ENCODE results near the gene NOX5. TPM values are rescaled to one million over a fixed set of nuclear protein-coding genes. Genes with fewer than 3 reads are reported as not detected.

NOX5 gene
- total RNA-seq, 1 donor from 2014 or later = not detected

DNA sequence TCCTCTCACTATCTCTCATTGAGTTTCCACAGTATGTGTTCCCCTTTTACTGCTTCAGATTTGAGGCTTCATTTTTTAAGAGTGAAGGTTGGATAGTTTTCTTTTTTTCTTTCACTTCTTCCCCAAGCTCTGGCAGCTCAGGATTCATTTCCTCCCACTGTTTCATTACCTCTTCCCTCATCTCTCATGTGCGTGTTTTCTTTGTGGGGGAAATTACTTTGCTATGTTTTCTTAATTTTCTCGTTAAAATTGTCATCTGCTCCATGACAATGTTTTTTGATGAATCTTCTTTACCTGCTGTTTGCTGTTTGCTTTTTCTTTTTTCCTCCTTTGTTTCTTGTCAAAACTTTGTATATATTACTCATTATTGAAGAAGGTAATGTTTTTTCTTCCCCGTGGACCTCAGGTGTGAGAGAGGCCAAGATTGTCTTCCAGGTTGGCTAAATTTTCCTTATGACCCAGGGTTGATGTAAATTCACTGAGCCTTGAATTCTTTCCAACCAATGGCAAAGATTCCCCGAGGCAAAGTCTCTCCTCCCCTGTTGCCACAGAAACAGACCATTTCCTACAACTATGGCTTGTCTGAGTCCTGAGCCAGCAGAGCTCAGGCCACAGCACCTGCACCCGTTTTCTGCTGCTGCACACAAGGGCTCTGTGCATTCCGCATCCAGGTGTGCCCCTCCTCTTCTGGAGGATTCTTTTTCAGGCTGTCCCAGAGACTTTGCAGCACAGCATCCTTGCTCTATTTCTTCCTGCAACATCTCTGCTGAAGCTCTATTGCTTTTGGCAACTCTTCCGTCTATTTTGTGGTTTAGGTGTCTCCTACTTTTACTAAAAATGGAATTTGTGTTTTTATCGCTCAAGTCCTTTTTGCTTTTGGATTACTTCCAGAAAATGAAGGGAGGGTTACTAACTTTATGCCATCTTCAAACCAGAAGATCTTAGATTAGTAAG is 66.1 kb downstream of the NOX5 start:
- H3K4me3 Mint-ChIP-seq = no peak overlapping the region

DNA sequence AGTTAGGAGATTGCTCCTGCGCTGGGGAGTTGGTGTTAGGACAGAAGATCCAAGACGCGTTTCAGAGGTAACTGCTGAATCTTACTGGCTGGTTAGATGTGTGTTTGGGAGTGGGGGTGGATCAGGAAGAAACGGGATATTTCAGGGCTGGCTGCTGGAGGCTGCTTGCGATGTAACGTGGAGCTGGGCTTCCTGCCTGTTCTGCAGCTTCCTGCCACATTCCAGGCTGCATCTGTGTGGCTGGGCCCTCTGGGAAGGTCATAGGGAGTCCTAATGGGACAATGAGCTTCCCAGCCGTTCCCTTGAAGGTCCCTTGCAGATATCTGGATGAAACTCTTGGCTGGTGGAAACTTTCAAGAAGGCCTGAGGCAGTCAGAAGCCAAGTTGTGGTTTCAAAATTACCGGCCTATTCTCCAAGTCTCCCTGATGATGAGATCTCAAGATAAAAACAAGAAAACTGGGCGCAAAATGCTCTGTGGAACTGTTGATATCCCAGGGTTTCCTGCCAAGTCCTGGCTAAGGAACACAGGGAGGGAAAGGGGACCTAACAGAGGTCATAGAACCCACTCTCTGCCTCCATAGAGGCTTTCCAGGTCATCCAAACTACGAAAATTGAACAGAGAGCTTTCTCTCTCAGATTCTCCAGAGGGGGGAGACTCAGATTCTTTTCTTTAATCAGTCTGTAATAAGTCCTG is 67.0 kb downstream of the NOX5 start:
- intact Hi-C loops (cut with micrococcal nuclease) = no loop called here
- Mint-ChIP-seq H3K27ac (no peak overlapping the region), H3K36me3 (ENCODE audit: low read depth) (no peaks in the 10 kb centered on the region), H3K27me3 (peaks cover 31% of the 10 kb centered on the region), H3K4me3 (no peak overlapping the region), H3K9me3 (no peaks in the 10 kb centered on the region), H3K4me1 (no peaks in the 10 kb centered on the region)
- DNase-seq = no peak

More for the DNA sequence above, 66.1 kb downstream of the NOX5 start:
- DNase-seq = no peak
- H3K27ac Mint-ChIP-seq = no peak overlapping the region
- H3K9me3 Mint-ChIP-seq = no peaks in the 10 kb centered on the region
- H3K36me3 Mint-ChIP-seq (ENCODE audit: low read depth) = no peaks in the 10 kb centered on the region
- intact Hi-C loops (cut with micrococcal nuclease) = no loop called here
- no peaks in the 10 kb centered on the region for H3K4me1 Mint-ChIP-seq
- H3K27me3 Mint-ChIP-seq = peaks cover 35% of the 10 kb centered on the region

DNA sequence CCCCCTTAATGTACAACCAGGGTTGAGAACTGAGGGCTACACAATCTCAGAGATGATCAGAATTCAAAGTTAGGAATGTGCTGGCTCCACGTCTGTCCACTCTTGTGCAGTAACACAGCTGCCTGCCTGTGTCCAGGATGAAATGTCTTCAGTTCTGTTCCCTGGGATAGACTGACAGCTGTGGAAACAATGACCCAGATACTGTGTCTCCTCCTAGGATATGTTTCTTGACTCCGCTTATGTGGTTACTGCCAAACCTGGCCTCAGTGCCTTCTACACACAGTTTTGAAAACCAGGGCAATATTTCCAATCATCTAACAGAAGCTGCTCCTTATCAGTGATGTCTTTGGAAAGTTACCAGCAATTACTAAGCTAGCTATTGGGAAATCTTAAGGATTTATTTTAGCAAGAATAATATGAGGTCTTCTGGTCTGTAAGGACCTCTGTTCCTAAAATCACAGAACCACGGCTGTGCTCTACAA is 67.6 kb downstream of the NOX5 start:
- Mint-ChIP-seq H3K4me3 (no peak overlapping the region), H3K27ac (no peak overlapping the region), H3K9me3 (no peaks in the 10 kb centered on the region), H3K36me3 (ENCODE audit: low read depth) (no peaks in the 10 kb centered on the region), H3K4me1 (no peaks in the 10 kb centered on the region), H3K27me3 (peaks cover 32% of the 10 kb centered on the region)
- intact Hi-C loops (cut with micrococcal nuclease) = no loop called here
- DNase-seq = no peak

DNA sequence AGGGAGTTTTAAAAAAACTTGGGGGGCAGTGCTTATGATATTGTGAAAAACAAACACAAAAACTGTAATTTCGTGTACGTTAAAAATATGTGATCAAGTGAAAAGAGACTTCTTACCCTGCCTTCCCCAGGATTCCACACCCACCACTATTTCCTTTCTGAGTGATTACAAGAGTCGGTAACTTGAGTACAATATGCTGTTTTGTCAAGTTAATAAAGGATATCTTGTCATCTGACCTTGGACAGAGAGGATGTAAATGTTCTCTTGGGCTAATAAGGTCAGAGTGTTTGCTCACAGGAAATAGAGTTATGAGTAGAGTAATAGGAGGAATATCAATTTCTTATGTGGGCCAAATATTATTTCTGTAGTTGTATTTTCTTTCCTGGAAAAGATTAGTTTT is 68.1 kb downstream of the NOX5 start:
- no peak for DNase-seq
- H3K9me3 Mint-ChIP-seq = no peaks in the 10 kb centered on the region
- no peak overlapping the region for H3K27ac Mint-ChIP-seq
- intact Hi-C loops (cut with micrococcal nuclease) = no loop called here
- no peaks in the 10 kb centered on the region for H3K36me3 Mint-ChIP-seq (ENCODE audit: low read depth)
- no peaks in the 10 kb centered on the region for H3K4me1 Mint-ChIP-seq
- H3K4me3 Mint-ChIP-seq = no peak overlapping the region
- peaks cover 37% of the 10 kb centered on the region for H3K27me3 Mint-ChIP-seq

DNA sequence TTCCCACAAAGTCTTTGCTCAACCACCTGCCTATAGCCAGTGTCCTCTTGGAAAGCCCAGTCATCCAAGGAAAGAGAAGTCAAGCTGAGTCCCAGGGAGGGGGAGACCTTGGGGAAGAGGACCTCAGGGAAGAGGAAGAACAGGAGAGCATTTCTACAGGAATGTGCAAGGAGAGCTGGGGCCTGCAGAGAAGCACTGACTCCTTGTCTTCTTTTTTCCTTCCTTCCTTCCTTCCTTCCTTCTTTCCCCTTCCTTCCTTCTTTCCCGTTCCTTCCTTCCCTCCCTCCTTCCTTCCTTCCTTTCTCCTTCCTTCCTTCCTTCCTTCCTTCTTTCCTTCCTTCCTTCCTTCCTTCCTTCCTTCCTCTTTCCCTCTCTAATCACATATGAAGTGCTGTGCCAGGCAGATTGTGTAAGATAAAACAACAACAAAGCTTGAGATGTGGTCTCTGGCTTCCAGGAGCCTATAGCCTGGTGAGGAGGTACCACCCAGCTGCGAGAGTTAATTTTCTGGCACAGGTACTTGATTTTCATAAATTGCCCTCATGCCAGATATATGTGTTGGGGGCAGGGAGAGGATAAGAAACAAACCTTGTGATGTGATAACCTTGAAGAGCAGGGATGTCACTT is 70.0 kb downstream of the NOX5 start:
- Mint-ChIP-seq H3K4me1 (no peaks in the 10 kb centered on the region), H3K9me3 (no peaks in the 10 kb centered on the region), H3K4me3 (no peak overlapping the region), H3K27ac (no peak overlapping the region), H3K27me3 (peaks cover 41% of the 10 kb centered on the region), H3K36me3 (ENCODE audit: low read depth) (no peaks in the 10 kb centered on the region)
- intact Hi-C loops (cut with micrococcal nuclease) = no loop called here
- no peak for DNase-seq

DNA sequence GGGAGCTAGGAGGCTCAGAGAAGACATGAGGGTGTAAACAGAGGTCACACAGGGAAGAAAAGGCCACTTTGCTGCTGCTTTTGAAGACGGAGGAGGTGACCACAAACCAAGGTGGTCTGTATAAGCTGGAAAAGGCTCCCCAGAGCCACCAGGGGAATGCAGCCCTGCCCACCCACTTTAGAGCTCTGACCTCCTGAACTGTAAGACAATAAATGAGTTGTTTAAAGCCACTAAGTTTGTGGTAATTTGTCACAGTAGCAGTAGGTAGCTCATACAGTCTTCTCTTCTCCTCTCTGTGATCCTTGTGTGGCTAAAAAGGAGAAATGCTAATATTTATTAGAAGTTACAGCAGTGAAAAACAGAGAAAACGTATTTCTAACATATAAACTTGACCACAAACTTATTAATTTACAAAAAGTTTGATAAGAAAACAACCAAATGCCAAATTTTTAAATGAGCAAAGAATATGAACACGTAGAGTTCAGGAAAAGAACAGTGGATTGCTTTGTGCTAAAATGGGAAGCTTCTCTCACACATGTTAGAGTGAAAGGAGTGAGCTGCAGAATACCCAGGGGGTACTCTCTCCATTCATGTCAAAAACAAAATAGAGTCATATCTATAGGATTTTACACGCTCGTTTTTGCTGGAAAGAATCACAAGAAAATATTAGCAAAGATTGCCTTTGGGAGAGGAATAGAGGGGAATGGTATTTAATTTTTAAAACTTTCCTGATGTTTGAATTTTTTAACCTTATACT is 71.0 kb downstream of the NOX5 start:
- no peaks in the 10 kb centered on the region for H3K4me1 Mint-ChIP-seq
- no peak overlapping the region for H3K27ac Mint-ChIP-seq
- peaks cover 37% of the 10 kb centered on the region for H3K27me3 Mint-ChIP-seq
- H3K4me3 Mint-ChIP-seq = no peak overlapping the region
- H3K9me3 Mint-ChIP-seq = no peaks in the 10 kb centered on the region
- no peaks in the 10 kb centered on the region for H3K36me3 Mint-ChIP-seq (ENCODE audit: low read depth)
- no peak for DNase-seq
- intact Hi-C loops (cut with micrococcal nuclease) = no loop called here

DNA sequence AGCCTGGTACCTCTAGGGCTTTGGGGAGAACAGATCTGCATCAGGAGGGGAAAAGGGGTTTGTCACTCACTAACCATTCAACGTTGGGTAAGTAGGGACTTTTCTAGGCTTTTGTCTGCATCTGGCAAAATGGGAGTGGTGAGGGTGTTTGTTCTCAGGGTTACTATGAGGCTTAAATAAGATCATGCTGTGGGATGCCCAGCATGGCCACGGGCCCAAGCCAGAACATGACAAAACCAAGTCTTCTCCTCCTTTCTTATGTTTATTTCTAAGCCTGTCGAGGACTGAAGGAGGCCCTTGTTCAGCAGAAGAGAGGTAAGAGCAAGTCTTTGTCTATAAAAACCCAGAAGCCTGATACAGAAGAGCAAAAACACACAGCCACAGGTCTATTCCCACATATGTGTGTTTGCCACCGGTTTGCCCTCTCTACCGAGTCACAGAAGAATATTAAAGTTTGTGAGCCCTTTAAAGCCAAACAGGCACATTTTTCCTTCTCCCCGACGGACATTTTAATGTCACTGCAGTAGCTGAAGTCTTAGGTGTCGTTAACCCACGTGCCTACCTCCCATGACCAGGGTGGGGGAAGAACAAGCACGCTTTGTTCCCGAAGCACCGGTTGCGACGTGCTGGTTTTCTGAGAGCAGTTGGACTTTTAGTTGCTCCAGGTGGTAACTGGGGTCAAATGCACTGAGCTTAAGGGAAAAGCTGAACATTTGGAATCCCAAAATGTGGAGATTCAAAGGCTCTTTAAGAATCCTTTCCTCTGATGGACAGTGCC is 72.1 kb downstream of the NOX5 start:
- no peak for DNase-seq
- Mint-ChIP-seq H3K9me3 (no peaks in the 10 kb centered on the region), H3K36me3 (ENCODE audit: low read depth) (no peaks in the 10 kb centered on the region), H3K4me3 (no peak overlapping the region), H3K27ac (no peak overlapping the region), H3K4me1 (no peaks in the 10 kb centered on the region), H3K27me3 (peaks cover 34% of the 10 kb centered on the region)
- intact Hi-C loops (cut with micrococcal nuclease) = no loop called here

DNA sequence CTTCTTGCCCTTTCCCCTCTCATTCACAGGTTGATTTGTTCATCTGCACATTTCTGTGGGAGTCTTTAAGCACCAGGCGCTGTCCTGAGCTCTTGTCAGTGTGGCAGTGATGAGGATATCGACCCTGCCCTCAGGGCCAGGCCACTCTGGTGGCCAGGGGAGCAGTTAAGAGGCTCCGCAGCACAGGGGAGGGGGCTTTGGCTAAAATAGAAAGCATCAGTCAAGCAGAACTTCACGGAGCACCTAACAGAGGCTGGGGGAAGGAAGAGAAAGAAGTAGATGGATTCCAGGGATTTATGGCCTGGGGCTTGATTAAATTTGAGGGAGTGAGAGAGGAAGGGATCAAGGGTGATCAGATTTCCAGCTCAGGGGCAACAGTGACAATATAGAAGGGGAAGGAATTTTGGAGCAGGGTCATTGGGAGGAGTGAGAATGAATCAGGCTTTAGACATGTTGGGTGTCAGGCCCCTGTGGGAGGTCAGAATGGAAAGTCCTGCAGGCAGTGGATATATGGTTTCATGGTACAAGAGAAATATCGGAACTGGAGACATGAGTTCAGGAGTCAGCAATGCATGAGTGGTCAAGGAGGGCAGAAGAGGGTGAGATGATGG is 73.0 kb downstream of the NOX5 start:
- intact Hi-C loops (cut with micrococcal nuclease) = no loop called here
- Mint-ChIP-seq H3K27me3 (peaks cover 34% of the 10 kb centered on the region), H3K36me3 (ENCODE audit: low read depth) (no peaks in the 10 kb centered on the region), H3K9me3 (no peaks in the 10 kb centered on the region), H3K4me3 (no peak overlapping the region), H3K4me1 (no peaks in the 10 kb centered on the region), H3K27ac (no peak overlapping the region)
- DNase-seq = no peak

DNA sequence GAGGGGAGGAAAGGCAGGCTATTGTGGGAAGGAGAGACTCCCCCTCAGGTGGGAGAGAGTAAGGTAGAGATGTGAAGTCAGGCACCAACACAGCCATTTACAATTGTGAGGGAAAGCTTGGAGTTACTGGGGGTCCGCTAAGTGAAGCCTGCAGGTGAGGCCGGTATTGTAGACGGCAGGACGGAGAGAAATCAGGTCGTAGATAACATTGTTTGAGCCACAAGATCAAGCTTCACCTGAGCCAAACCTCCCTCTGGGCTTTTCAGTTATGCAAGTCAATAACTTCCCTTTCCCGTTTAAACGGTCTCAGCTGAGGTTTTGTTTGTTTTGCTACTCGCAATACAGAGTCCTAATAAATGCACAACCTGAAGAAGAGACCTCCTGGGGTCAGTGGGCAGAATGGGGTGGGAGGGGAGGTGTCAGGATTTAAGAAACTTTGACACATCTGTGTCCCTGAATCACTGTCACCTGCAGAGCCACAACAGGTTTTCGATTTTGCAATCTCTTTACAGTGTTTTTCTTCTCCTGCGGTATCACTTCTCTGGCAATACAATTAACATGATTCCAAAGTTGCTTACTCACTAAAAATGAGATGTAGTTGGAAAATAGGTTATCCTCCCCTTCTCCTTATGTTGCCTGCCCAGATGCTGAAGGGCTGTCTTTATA is 73.9 kb downstream of the NOX5 start:
- intact Hi-C loops (cut with micrococcal nuclease) = no loop called here
- no peaks in the 10 kb centered on the region for H3K4me1 Mint-ChIP-seq
- peaks cover 34% of the 10 kb centered on the region for H3K27me3 Mint-ChIP-seq
- H3K36me3 Mint-ChIP-seq (ENCODE audit: low read depth) = no peaks in the 10 kb centered on the region
- H3K27ac Mint-ChIP-seq = no peak overlapping the region
- no peaks in the 10 kb centered on the region for H3K9me3 Mint-ChIP-seq
- no peak overlapping the region for H3K4me3 Mint-ChIP-seq
- no peak for DNase-seq

DNA sequence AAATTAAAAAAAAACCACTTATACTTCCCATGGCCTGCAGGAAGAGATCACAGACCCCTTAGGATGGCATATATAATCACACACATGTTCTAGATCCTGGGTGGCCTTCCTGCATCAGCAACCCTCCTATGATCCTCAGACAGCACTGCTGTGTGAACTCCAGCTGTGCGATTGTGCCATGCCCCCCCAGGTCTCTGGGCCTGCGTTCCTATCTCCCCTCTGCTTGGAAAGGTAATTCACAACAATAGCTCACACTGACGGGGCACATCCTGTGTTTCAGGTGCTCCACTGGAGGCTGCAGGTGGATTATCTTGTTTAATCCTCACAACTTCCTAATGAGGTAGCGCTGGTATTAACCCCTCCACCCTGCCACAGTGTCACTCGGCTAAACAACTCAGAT is 74.8 kb downstream of the NOX5 start:
- no peak overlapping the region for H3K4me3 Mint-ChIP-seq
- no peaks in the 10 kb centered on the region for H3K4me1 Mint-ChIP-seq
- no peak overlapping the region for H3K27ac Mint-ChIP-seq
- no peaks in the 10 kb centered on the region for H3K36me3 Mint-ChIP-seq (ENCODE audit: low read depth)
- no peaks in the 10 kb centered on the region for H3K9me3 Mint-ChIP-seq
- H3K27me3 Mint-ChIP-seq = peaks cover 34% of the 10 kb centered on the region
- no peak for DNase-seq
- intact Hi-C loops (cut with micrococcal nuclease) = no loop called here

DNA sequence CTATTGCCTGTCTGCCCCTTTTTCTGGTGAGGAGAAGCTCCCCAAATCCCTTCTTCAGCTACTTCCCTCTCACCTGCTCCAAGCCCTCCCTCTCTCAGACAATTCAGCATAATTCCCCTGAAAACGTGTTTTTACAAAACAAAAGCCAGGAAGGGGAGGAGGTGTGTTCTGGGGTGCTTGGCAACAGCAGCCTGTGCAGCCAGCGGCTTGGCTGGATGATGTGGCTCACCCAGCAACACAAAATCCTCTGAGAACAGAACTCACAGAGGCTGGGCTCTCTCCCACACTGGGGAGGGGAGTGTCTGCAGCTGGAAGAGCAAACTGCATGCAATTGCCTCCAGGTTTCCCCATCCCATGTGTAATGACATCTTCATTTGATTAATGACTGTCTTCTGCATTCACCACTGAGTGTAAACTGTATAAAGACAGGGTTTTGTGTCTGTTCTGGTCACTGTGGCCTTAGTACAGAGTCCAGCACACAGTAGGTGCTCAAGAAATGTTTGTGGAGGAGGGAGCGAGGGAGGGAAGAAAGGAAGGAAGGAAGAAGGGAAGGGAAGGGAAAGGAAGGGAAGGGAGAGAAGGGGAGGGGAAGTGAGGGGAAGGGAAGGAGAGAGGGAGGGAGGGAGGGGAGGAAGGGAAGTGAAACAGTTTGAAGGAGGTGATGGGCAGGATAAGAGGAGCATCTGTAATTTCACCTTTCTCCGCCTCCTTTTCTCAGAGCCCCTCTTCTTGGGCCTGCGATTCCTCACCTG is 75.9 kb downstream of the NOX5 start:
- no peak for DNase-seq
- Mint-ChIP-seq H3K4me1 (no peaks in the 10 kb centered on the region), H3K4me3 (no peak overlapping the region), H3K36me3 (ENCODE audit: low read depth) (no peaks in the 10 kb centered on the region), H3K27ac (no peak overlapping the region), H3K9me3 (no peaks in the 10 kb centered on the region), H3K27me3 (peaks cover 35% of the 10 kb centered on the region)
- intact Hi-C loops (cut with micrococcal nuclease) = no loop called here

DNA sequence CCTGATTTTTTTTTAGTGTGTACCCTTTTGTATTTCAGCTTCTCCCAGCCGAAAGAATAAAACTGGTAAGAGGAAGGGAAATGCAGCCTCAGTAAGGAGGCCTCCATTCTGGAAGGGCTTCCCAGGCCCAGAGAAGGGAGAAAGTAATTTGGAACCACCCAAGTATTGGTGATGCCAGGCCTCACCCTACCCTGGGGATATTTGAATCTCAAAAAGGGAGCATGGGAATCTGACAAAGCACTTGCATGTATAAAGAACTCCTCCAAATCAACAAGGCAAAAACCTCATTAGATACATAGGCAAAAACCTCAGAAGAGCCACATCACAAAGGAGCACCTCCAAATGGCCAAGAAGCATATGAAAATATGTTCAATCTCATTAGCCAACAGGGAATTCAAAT is 77.2 kb downstream of the NOX5 start:
- DNase-seq = no peak
- Mint-ChIP-seq H3K9me3 (no peaks in the 10 kb centered on the region), H3K4me3 (no peak overlapping the region), H3K4me1 (no peaks in the 10 kb centered on the region), H3K27ac (no peak overlapping the region), H3K36me3 (ENCODE audit: low read depth) (no peaks in the 10 kb centered on the region), H3K27me3 (peaks cover 32% of the 10 kb centered on the region)
- intact Hi-C loops (cut with micrococcal nuclease) = no loop called here

Data from activated CD4-positive, alpha-beta T cell treated with anti-CD3 and anti-CD28 coated beads, Interleukin-2, amount 10 ng/mL, durations not matched to agents 24 days and 14 days (primary cell).